ENCODE measurements around the gene ANGPTL5. TPM values are rescaled to one million over a fixed set of nuclear protein-coding genes. Genes with fewer than 3 reads are reported as not detected.

The ANGPTL5 gene
- total and polyA plus RNA-seq, 12 donors, result 0.09 to 1.3 (median 0.54) TPM

GRCh38 chr11:101840704-101841103, 75.6 kb downstream of the ANGPTL5 start:
- Histone ChIP-seq H3K4me1 (no peaks in the 10 kb centered on the region), H3K27me3 (no peaks in the 10 kb centered on the region), H3K4me3 (no peak overlapping the region), H3K36me3 (no peaks in the 10 kb centered on the region), H3K9me3 (peaks cover 0 to 5% (median 0%) of the 10 kb centered on the region in 11 donors), H3K27ac (no peak overlapping the region)
- DNase-seq (no peak), ATAC-seq (no peak)
- WGBS, 2 donors, result 66 to 68% methylated on average over 2 of the region's 2 CpGs
- intact Hi-C loops (cut with DNase I), result loop anchor here in 2 of 10 donors (10.0 kb wide), 1 partner anchor 386 kb away; no protein-coding TSS in a partner anchor
- TF ChIP-seq CTCF (IDR thresholded peaks at IDR 0.05), result no peak

Other genes with a start within 250 kb of the ANGPTL5 start
- 1 to 10 TPM in 6 of 10 donors, under 1 TPM in 4; 0.40 to 1.8 (median 1.2) TPM for gene CEP126, start 1.5 kb downstream of the ANGPTL5 start, total RNA-seq
- 1 to 10 TPM in 1 of 2 donors, under 1 TPM in 1; 0.25 to 2.5 TPM for gene CEP126, start 1.5 kb downstream of the ANGPTL5 start, polyA plus RNA-seq
- gene CFAP300, start 130.9 kb upstream of the ANGPTL5 start, total RNA-seq, result 1 to 10 TPM in 2 of 10 donors, under 1 TPM in 7, not detected in 1; 0.26 to 1.8 (median 0.69) TPM
- under 1 TPM; 0.59 to 0.65 TPM for gene CFAP300, start 130.9 kb upstream of the ANGPTL5 start, polyA plus RNA-seq
- gene YAP1, start 193.9 kb upstream of the ANGPTL5 start, total RNA-seq, result 10 to 100 TPM; 56.5 to 91.3 (median 68.7) TPM
- 10 to 100 TPM; 15.7 to 19.8 TPM for gene YAP1, start 193.9 kb upstream of the ANGPTL5 start, polyA plus RNA-seq

Measured in heart right ventricle (tissue), 16 donors.